ENCODE results near the gene CDH9. TPM values are rescaled to one million over a fixed set of nuclear protein-coding genes. Genes with fewer than 3 reads are reported as not detected.

CDH9 gene, protein sequence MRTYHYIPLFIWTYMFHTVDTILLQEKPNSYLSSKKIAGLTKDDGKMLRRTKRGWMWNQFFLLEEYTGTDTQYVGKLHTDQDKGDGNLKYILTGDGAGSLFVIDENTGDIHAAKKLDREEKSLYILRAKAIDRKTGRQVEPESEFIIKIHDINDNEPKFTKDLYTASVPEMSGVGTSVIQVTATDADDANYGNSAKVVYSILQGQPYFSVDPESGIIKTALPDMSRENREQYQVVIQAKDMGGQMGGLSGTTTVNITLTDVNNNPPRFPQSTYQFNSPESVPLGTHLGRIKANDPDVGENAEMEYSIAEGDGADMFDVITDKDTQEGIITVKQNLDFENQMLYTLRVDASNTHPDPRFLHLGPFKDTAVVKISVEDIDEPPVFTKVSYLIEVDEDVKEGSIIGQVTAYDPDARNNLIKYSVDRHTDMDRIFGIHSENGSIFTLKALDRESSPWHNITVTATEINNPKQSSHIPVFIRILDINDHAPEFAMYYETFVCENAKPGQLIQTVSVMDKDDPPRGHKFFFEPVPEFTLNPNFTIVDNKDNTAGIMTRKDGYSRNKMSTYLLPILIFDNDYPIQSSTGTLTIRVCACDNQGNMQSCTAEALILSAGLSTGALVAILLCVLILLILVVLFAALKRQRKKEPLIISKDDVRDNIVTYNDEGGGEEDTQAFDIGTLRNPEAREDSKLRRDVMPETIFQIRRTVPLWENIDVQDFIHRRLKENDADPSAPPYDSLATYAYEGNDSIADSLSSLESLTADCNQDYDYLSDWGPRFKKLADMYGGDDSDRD
- polyA plus RNA-seq (2011; rRNA removed), result not detected in 2 replicates
- polyA minus RNA-seq (2011; rRNA and poly(A)+ RNA removed), result not detected in 2 replicates

GRCh38 chr5:27038476-27038875, at the start of gene CDH9:
Gene CDH9, minus strand, starts transcription at chr5:27038586. Its CDS starts 50,253 bp downstream, at chr5:26988333.
- DNase-seq (ENCODE audit: low read depth), result no peak
- TF ChIP-seq, protein P1, sequence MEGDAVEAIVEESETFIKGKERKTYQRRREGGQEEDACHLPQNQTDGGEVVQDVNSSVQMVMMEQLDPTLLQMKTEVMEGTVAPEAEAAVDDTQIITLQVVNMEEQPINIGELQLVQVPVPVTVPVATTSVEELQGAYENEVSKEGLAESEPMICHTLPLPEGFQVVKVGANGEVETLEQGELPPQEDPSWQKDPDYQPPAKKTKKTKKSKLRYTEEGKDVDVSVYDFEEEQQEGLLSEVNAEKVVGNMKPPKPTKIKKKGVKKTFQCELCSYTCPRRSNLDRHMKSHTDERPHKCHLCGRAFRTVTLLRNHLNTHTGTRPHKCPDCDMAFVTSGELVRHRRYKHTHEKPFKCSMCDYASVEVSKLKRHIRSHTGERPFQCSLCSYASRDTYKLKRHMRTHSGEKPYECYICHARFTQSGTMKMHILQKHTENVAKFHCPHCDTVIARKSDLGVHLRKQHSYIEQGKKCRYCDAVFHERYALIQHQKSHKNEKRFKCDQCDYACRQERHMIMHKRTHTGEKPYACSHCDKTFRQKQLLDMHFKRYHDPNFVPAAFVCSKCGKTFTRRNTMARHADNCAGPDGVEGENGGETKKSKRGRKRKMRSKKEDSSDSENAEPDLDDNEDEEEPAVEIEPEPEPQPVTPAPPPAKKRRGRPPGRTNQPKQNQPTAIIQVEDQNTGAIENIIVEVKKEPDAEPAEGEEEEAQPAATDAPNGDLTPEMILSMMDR (IDR thresholded peaks at IDR 0.05; ENCODE audit: insufficient read depth, low read depth, low read length), result no peak
- CTCF ChIA-PET, result no interaction called here
- Histone ChIP-seq H3K4me3 (ENCODE audit: low read depth, low read length) (no peak within 1 kb of the TSS), H3K27me3 (ENCODE audit: control insufficient read depth, insufficient read depth, low read length) (no peaks in the 10 kb centered on the region), H3K36me3 (ENCODE audit: control insufficient read depth, insufficient read depth, low read length) (no peaks in the 10 kb centered on the region)
- POLR2A ChIA-PET, result no interaction called here

- TF ChIP-seq, protein P1 (IDR thresholded peaks at IDR 0.05; ENCODE audit: insufficient read depth, low read depth, low read length), result no peak
- ChIA-PET CTCF (no interaction called here), POLR2A (no interaction called here)
- H3K27me3 ChIP-seq (ENCODE audit: control insufficient read depth, insufficient read depth, low read length), result no peaks in the 10 kb centered on the region
- no peak for DNase-seq (ENCODE audit: low read depth)
- H3K36me3 ChIP-seq (ENCODE audit: control insufficient read depth, insufficient read depth, low read length), result no peaks in the 10 kb centered on the region
- no peak overlapping the region for H3K4me3 ChIP-seq (ENCODE audit: low read depth, low read length)
Observed at GRCh38 chr5:27087747-27088146, 49.4 kb upstream of the CDH9 start.

DNA sequence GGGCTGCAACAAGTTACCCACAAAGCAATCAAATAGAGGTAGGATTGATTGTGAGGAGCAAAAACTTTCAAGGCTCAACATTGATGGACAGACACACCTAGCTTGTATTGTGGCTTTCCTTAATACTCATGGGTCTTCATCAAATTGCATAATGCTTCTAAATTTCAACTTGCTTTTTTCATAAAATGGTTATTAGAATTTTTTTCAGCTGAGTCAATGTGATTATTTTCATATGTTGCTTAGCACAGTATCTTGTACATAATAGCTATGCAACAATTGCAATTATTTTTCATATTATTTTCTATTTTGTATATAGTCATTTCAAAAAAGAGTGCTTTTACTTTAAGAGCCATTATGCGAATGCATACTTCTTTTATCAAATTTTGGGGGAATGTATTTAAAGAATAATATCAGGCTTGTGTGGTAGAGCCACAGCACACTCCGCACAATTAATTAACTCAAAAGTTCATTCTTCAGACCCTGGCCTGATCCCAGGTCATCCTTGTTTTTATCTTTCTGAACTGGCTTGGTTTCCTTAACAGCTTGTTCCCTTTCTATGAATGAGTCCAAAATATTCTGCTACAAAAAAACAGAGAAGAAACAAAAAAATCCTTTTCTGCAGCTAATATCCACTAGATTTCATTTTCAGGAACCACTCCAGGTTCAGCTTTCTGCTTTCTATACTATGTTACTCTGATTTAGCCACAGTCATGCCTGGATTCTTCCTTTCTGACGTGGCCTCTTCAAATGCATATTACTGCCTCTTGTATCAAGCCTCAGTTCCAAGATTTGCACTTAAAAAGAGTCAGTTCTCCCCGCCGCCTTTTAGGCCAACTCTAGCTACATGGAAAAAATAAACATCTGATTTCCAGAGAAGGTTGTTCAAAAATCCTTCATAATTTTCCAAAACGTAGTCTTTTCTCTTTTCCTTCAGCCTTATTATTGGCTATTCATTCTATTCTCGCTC, 45.3 kb upstream of the CDH9 start:
- TF ChIP-seq, protein P1 (IDR thresholded peaks at IDR 0.05; ENCODE audit: insufficient read depth, low read depth, low read length), result no peak
- no peak for DNase-seq (ENCODE audit: low read depth)
- ChIA-PET CTCF (no interaction called here), POLR2A (no interaction called here)
- no peaks in the 10 kb centered on the region for H3K36me3 ChIP-seq (ENCODE audit: control insufficient read depth, insufficient read depth, low read length)
- H3K27me3 ChIP-seq (ENCODE audit: control insufficient read depth, insufficient read depth, low read length), result no peaks in the 10 kb centered on the region
- H3K4me3 ChIP-seq (ENCODE audit: low read depth, low read length), result no peak overlapping the region

GRCh38 chr5:27080147-27080546, 41.8 kb upstream of the CDH9 start:
- CTCF ChIA-PET, result no interaction called here
- Histone ChIP-seq H3K4me3 (ENCODE audit: low read depth, low read length) (no peak overlapping the region), H3K27me3 (ENCODE audit: control insufficient read depth, insufficient read depth, low read length) (no peaks in the 10 kb centered on the region), H3K36me3 (ENCODE audit: control insufficient read depth, insufficient read depth, low read length) (no peaks in the 10 kb centered on the region)
- POLR2A ChIA-PET, result no interaction called here
- TF ChIP-seq, protein P1 (IDR thresholded peaks at IDR 0.05; ENCODE audit: insufficient read depth, low read depth, low read length), result no peak
- DNase-seq (ENCODE audit: low read depth), result no peak

Data from BJ (cell line).